Muscle layer of colon (tissue), 2 donors: Measurements from ENCODE around the gene PIP4K2B.

Experiments used
- H3K27ac ChIP-seq: one replicate; pipeline ENCODE4 v1.7.0; 2013; ENCODE audit warnings: low read depth, mild to moderate bottlenecking, low read length, moderate library complexity
- H3K27me3 ChIP-seq, 2 donors: one replicate each; pipeline ENCODE4 v1.7.0; 2013; ENCODE audit warnings: low read length in 2 of 2, mild to moderate bottlenecking in 2 of 2; ENCODE audit not compliant: insufficient read depth in 2 of 2, control insufficient read depth in 1 of 2
- H3K36me3 ChIP-seq: one replicate; pipeline ENCODE4 v1.7.0; 2013; ENCODE audit warnings: mild to moderate bottlenecking, low read length; ENCODE audit not compliant: insufficient read depth
- H3K4me1 ChIP-seq: one replicate; pipeline ENCODE4 v1.7.0; 2013; ENCODE audit warnings: mild to moderate bottlenecking, low read length; ENCODE audit not compliant: insufficient read depth
- H3K4me3 ChIP-seq, 2 donors: one replicate each; pipeline ENCODE4 v1.7.0; 2013; ENCODE audit warnings: low read length in 2 of 2, low read depth in 1 of 2, mild to moderate bottlenecking in 1 of 2, moderate library complexity in 1 of 2
- H3K9ac ChIP-seq: one replicate; pipeline ENCODE4 v1.7.0; 2013; ENCODE audit warnings: low read length
- H3K9me3 ChIP-seq: one replicate; pipeline ENCODE4 v1.7.0; 2013; ENCODE audit warnings: mild to moderate bottlenecking, low read length
- donor health status: abdominal sarcoma.
- donor health status: Adenocarcinoma of cecum.

The PIP4K2B gene

DNA sequence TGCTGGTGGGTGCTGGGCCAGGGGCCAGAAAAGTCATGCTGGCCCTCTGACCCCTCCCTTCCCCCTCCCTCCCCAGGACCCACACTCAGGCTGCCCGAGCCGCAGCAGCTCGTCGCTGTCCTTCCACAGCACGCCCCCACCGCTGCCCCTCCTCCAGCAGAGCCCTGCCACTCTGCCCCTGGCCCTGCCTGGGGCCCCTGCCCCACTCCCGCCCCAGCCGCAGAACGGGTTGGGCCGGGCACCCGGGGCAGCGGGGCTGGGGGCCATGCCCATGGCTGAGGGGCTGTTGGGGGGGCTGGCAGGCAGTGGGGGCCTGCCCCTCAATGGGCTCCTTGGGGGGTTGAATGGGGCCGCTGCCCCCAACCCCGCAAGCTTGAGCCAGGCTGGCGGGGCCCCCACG lies 77.6 kb downstream of the PIP4K2B start:
- peaks cover 12% of the 10 kb centered on the region for H3K4me1 ChIP-seq
- H3K27ac ChIP-seq: no peak overlapping the region
- H3K9me3 ChIP-seq: no peaks in the 10 kb centered on the region
- H3K4me3 ChIP-seq: no peak overlapping the region
- peaks cover 41% of the 10 kb centered on the region for H3K36me3 ChIP-seq
- no peaks in the 10 kb centered on the region for H3K27me3 ChIP-seq
- H3K9ac ChIP-seq: no peak overlapping the region

GRCh38 chr17:38720941-38721340 lies 78.4 kb downstream of the PIP4K2B start:
- Histone ChIP-seq H3K4me3 (no peak overlapping the region), H3K36me3 (peaks cover 50% of the 10 kb centered on the region), H3K4me1 (peaks cover 12% of the 10 kb centered on the region)

GRCh38 chr17:38719943-38720641 lies 79.3 kb downstream of the PIP4K2B start:
- no peak overlapping the region for H3K9ac ChIP-seq
- peaks cover 56% of the 10 kb centered on the region for H3K36me3 ChIP-seq
- H3K27ac ChIP-seq: no peak overlapping the region
- peaks cover 11% of the 10 kb centered on the region for H3K4me1 ChIP-seq
- no peaks in the 10 kb centered on the region for H3K9me3 ChIP-seq
- H3K27me3 ChIP-seq: no peaks in the 10 kb centered on the region
- H3K4me3 ChIP-seq: no peak overlapping the region

More at GRCh38 chr17:38720941-38721340, 78.4 kb downstream of the PIP4K2B start:
- no peaks in the 10 kb centered on the region for H3K27me3 ChIP-seq
- no peaks in the 10 kb centered on the region for H3K9me3 ChIP-seq
- no peak overlapping the region for H3K9ac ChIP-seq
- H3K27ac ChIP-seq: no peak overlapping the region

- no peaks in the 10 kb centered on the region for H3K27me3 ChIP-seq
- H3K27ac ChIP-seq: no peak overlapping the region
- peaks cover 57% of the 10 kb centered on the region for H3K36me3 ChIP-seq
- no peaks in the 10 kb centered on the region for H3K9me3 ChIP-seq
- H3K4me3 ChIP-seq: no peak overlapping the region
- no peak overlapping the region for H3K9ac ChIP-seq
- H3K4me1 ChIP-seq: peaks cover 4% of the 10 kb centered on the region
Measured at GRCh38 chr17:38719289-38719942, 79.9 kb downstream of the PIP4K2B start.

- no peak overlapping the region for H3K27ac ChIP-seq
- peaks cover 79% of the 10 kb centered on the region for H3K36me3 ChIP-seq
Measured at GRCh38 chr17:38717139-38717745, 82.1 kb downstream of the PIP4K2B start.

GRCh38 chr17:38716368-38717005 lies 82.9 kb downstream of the PIP4K2B start:
- peaks cover 84% of the 10 kb centered on the region for H3K36me3 ChIP-seq

More at GRCh38 chr17:38717139-38717745, 82.1 kb downstream of the PIP4K2B start:
- Histone ChIP-seq H3K4me1 (no peaks in the 10 kb centered on the region), H3K9ac (no peak overlapping the region), H3K4me3 (no peak overlapping the region), H3K27me3 (no peaks in the 10 kb centered on the region), H3K9me3 (no peaks in the 10 kb centered on the region)

More at GRCh38 chr17:38716368-38717005, 82.9 kb downstream of the PIP4K2B start:
- Histone ChIP-seq H3K27ac (no peak overlapping the region), H3K27me3 (no peaks in the 10 kb centered on the region), H3K4me1 (no peaks in the 10 kb centered on the region), H3K4me3 (no peak overlapping the region), H3K9ac (no peak overlapping the region), H3K9me3 (no peaks in the 10 kb centered on the region)
